Measurements from ENCODE around the gene MX1. TPM values are rescaled to one million over a fixed set of nuclear protein-coding genes. Genes with fewer than 3 reads are reported as not detected.

Gene MX1
- total and polyA plus RNA-seq, 2 experiments from 2014 or later: 2.1 to 6.5 TPM

DNA sequence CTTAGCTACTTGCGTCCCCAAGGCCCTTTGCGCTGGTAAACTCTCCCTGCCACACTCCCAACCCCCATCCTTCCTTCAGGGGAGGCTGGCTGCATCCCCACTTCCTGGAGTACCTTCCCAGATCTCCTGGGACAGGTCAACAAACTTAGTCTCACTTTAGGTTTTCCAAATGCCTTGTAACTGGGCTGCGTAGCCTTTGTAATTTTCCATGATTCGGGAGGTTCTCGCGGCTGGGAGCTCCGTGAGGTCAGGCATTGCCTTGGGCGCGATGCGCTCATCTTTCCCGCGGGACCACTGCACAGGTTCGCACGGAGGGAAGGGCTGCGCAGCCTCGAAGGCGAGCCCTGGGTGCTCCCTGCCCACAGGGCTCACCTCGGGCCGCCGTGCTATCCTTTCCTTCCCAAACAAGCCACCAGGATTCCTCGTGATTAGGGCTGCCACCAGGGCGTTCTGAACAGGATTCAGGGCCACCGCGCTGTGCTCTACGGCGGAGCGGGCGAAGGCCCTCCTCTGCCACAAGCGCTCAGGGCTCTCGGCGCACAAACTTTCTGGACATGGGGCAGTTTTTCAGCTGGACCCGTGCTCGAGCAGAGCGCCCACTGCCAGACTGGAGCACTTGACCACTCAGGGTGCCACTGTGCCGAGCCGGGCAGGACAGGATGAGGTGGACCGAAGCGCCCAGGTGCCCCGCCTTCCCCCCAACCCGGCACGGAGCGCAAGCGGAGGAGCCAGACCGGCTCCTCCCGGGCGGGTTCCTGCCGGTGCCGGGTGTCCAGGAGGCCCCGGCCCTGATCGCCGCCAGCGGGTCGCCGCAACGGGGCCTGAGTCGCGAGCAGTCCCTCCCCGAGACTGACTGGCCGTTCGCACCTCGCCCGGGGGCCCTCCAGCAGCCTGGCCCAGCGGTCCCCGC lies 80.8 kb downstream of the MX1 start:
- Histone ChIP-seq H2AFZ (peak overlapping the region; percentile 96), H3K4me2 (peak overlapping the region; percentile 95), H3F3A (replicated peaks; ENCODE audit: low read depth) (0 out of 2 replicates have a peak, but pooled peaks cover 4% of the 10 kb centered on the region), H3K79me2 (replicated peaks; ENCODE audit: insufficient read depth) (0 out of 2 replicates have a peak, but pooled peaks cover 3% of the 10 kb centered on the region), H3K4me3 (peak overlapping the region; percentile 83), H3K27ac (ENCODE audit: low read depth) (no peak overlapping the region), H3K27me3 (ENCODE audit: insufficient read depth) (peaks cover 44% of the 10 kb centered on the region), H3K36me3 (ENCODE audit: insufficient read depth) (no peaks in the 10 kb centered on the region), H4K20me1 (replicated peaks; ENCODE audit: insufficient read depth) (peaks cover 3% of the 10 kb centered on the region; the same call in 1 of the 2 replicates), H3K9me2 (ENCODE audit: insufficient read depth) (no peaks in the 10 kb centered on the region), H3K4me1 (ENCODE audit: insufficient read depth) (peaks cover 16% of the 10 kb centered on the region)
- peak; percentile 47 for ATAC-seq
- H3K4me1 Mint-ChIP-seq: peaks cover 18% of the 10 kb centered on the region
- DNase-seq (ENCODE audit: low spot score): peak; percentile 63
- no peaks in the 10 kb centered on the region for H3K9me3 Mint-ChIP-seq
- H3K4me3 Mint-ChIP-seq: peak overlapping the region; percentile 83
- H3K36me3 Mint-ChIP-seq (ENCODE audit: low read depth): no peaks in the 10 kb centered on the region
- no peak overlapping the region for H3K27ac Mint-ChIP-seq
- H3K27me3 Mint-ChIP-seq (ENCODE audit: insufficient read depth, low read depth, poor library complexity): peaks cover 40% of the 10 kb centered on the region
- TF ChIP-seq ETS1 (IDR thresholded peaks at IDR 0.05) (no peak), EZH2 (IDR thresholded peaks at IDR 0.05; ENCODE audit: low read depth, unreplicated experiment) (peak; percentile 26), ZNF331 (CRISPR knock-in tag; IDR thresholded peaks at IDR 0.05; ENCODE audit: low read depth) (no peak), CREB1 (CRISPR knock-in tag; IDR thresholded peaks at IDR 0.05; ENCODE audit: low read depth) (no peak), NANOG (IDR thresholded peaks at IDR 0.05; ENCODE audit: borderline replicate concordance) (no peak), ZNF114 (CRISPR knock-in tag; IDR thresholded peaks at IDR 0.05) (no peak)

DNA sequence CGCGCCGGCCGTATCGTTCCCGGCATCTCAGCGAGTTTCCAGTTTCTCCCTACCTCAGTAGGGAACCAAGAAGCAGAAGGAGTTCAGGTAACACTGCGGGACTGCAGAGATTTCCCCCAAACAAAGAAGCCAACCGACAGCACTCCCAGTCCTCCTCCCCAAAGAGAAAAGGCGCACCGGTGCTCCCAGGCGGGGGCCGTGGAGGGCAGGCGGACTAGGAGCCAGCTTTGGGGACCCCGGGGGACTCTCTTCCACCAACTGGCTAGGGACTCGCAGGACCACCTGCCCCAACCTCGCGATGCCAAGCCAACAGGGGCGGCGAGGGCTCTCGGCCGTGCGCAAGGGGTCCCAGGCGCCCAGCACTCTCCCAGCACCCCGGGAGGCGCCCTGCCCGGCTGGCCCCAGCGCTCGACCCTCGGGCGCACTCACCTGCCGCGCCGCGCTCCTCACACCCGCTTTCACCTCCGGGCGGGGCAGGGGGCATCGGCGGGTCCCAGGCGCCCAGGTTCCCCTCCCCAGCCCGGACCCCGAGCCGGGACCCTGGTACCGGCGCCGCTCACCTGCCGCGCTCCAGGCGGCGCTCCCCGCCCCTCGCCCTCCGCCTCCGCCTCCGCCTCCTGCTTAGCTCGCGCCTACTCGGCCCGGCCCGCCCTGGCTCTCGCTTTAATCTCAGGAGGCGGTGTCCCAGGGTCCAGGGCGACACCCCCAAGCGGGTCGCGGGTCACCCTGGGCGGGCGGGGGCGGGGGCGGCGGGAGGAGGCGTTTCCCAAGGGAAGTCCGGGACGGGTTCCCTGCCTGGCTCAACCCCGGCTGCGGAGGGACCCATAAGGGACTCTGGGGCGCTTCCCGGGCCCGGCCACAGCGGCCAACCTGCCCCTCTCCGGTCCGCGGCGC lies 81.7 kb downstream of the MX1 start, which contains the start of gene TMPRSS2:
Gene TMPRSS2 (minus strand): TSS at position 638 of the 894 bp plus-strand sequence. CDS start 10,025 bp downstream, outside the sequence.
- peak within 1 kb of the TSS; percentile 95 for H3K4me2 ChIP-seq
- peak within 1 kb of the TSS; percentile 83 for H3K4me3 Mint-ChIP-seq
- H3K27ac ChIP-seq (ENCODE audit: low read depth): no peak within 1 kb of the TSS
- ATAC-seq (peak; percentile 64), DNase-seq (ENCODE audit: low spot score) (peak; percentile 80)
- H3K36me3 ChIP-seq (ENCODE audit: insufficient read depth): no peaks in the 10 kb centered on the region
- 0 out of 2 replicates have a peak, but pooled peaks cover 4% of the 10 kb centered on the region for H3F3A ChIP-seq (replicated peaks; ENCODE audit: low read depth)
- peaks cover 16% of the 10 kb centered on the region for H3K4me1 ChIP-seq (ENCODE audit: insufficient read depth)
- H4K20me1 ChIP-seq (replicated peaks; ENCODE audit: insufficient read depth): peaks cover 3% of the 10 kb centered on the region; the same call in 1 of the 2 replicates
- peaks cover 37% of the 10 kb centered on the region for H3K27me3 Mint-ChIP-seq (ENCODE audit: insufficient read depth, low read depth, poor library complexity)
- peak within 1 kb of the TSS; percentile 96 for H2AFZ ChIP-seq
- peak within 1 kb of the TSS; percentile 83 for H3K4me3 ChIP-seq
- H3K9me3 Mint-ChIP-seq: no peaks in the 10 kb centered on the region
- H3K36me3 Mint-ChIP-seq (ENCODE audit: low read depth): no peaks in the 10 kb centered on the region
- peaks cover 16% of the 10 kb centered on the region for H3K4me1 Mint-ChIP-seq
- 0 out of 2 replicates have a peak, but pooled peaks cover 3% of the 10 kb centered on the region for H3K79me2 ChIP-seq (replicated peaks; ENCODE audit: insufficient read depth)
- H3K27me3 ChIP-seq (ENCODE audit: insufficient read depth): peaks cover 44% of the 10 kb centered on the region
- no peaks in the 10 kb centered on the region for H3K9me2 ChIP-seq (ENCODE audit: insufficient read depth)
- H3K27ac Mint-ChIP-seq: no peak within 1 kb of the TSS
- TF ChIP-seq JUNB (IDR thresholded peaks at IDR 0.05; ENCODE audit: unreplicated experiment) (no peak), ZNF114 (CRISPR knock-in tag; IDR thresholded peaks at IDR 0.05) (no peak), CREB1 (CRISPR knock-in tag; IDR thresholded peaks at IDR 0.05; ENCODE audit: low read depth) (no peak), STAT1 (IDR thresholded peaks at IDR 0.05; ENCODE audit: unreplicated experiment) (no peak), EZH2phosphoT487 (IDR thresholded peaks at IDR 0.05; ENCODE audit: unreplicated experiment) (no peak), ZNF462 (CRISPR knock-in tag; IDR thresholded peaks at IDR 0.05) (no peak)
